ENCODE measurements around the gene HOTAIR. TPM values are rescaled to one million over a fixed set of nuclear protein-coding genes. Genes with fewer than 3 reads are reported as not detected.
A peak's percentile ranks its signal among the peaks of the same experiment; 100 is the strongest.

HOTAIR gene
- total RNA-seq, 1 experiment from 2014 or later, result not detected

DNA sequence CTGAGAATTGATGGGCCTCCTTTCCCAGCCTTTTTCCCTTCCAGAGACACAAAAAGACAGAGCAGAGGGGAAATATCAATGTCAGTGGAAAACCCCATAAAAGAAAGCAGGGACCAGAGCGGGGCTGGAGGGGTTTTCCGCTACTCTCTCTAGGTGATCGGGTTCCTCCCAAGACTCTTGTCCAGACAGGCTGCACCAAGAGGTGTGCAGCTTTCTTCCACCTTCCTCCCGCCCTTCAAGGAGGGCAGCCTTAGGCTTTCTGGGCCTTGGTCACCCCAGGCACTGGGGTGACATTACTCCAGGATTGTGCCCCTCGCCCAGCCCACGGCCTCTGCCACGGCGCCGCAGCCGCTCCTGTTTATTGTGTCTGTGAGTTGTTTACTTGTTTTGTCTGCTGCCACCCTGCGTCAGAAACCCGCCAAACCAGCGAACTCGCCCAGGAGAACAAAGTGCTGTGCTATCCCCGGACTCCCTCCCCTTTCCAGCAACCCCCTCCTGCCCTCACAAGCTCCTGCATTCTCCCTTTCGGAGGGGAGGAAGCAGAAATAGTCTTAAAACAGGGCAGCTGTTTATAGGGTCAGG, 46.8 kb upstream of the HOTAIR start:
- no peaks in the 10 kb centered on the region for H3K4me1 Mint-ChIP-seq (ENCODE audit: low read depth, unreplicated experiment)
- peaks cover 11% of the 10 kb centered on the region for H3K36me3 Mint-ChIP-seq (ENCODE audit: insufficient read depth, unreplicated experiment)
- no peak overlapping the region for H3K27ac Mint-ChIP-seq (ENCODE audit: unreplicated experiment)
- intact Hi-C loops (cut with micrococcal nuclease; ENCODE audit: unreplicated experiment), result no loop called here
- H3K27me3 Mint-ChIP-seq (ENCODE audit: unreplicated experiment), result peaks cover 87% of the 10 kb centered on the region
- no TSS peak for BruUV-seq (replicated peaks)
- H3K9me3 Mint-ChIP-seq (ENCODE audit: low read depth, unreplicated experiment), result no peaks in the 10 kb centered on the region
- H3K4me3 Mint-ChIP-seq (ENCODE audit: low read depth, unreplicated experiment), result no peak overlapping the region
- DNase-seq, result peak; percentile 32
- CTCF ChIA-PET, result interaction anchor here (0.6 to 1.0 kb wide), 3 partner anchors 9 to 1710 kb away, joined by 3 to 4 read pairs (median 3); no protein-coding TSS in a partner anchor
- no peak for TF ChIP-seq CTCF (IDR thresholded peaks at IDR 0.05; ENCODE audit: unreplicated experiment)

DNA sequence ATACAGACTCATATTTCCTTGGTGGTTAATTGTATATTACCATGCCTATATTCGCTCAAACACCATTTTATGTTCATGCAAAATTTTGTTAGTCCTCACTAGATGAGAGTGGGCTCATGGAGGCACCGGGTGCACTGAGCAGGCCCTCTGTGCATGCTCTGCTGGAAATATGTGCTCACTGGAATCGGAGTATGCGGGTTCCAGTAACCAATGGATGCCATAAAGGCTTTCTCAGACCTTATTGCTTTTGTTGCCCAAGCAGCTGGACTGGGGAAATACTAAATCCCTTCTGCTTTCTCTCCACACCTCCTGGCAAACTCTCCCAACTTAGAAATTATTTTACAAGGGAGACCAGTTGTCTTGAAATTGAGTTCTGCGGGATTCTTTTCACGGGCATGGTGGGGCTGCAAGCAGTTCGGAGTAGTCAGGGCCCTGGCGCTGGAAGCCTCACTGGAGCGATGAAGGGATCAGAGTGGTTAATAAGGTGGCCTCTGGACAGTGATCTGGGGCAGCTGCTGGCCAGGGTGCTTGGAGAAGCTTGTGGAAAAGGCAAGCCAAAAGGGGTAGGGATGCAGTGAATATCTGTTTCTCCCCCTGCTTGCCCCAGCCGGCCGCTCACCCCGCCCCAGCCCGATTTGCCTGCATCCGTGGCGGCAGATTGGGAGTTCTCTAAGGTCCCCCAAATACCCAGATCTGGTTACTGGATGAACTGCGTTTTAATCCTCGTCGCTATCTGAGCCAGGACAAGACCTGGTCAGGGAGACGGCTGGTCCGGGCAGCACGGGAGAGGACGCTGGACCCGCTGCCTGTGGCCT, 46.0 kb upstream of the HOTAIR start:
- no peak for DNase-seq
- H3K36me3 Mint-ChIP-seq (ENCODE audit: insufficient read depth, unreplicated experiment), result peaks cover 11% of the 10 kb centered on the region
- intact Hi-C loops (cut with micrococcal nuclease; ENCODE audit: unreplicated experiment), result no loop called here
- H3K4me1 Mint-ChIP-seq (ENCODE audit: low read depth, unreplicated experiment), result no peaks in the 10 kb centered on the region
- BruUV-seq (replicated peaks), result no TSS peak
- CTCF ChIA-PET, result no interaction called here
- no peaks in the 10 kb centered on the region for H3K9me3 Mint-ChIP-seq (ENCODE audit: low read depth, unreplicated experiment)
- no peak for TF ChIP-seq CTCF (IDR thresholded peaks at IDR 0.05; ENCODE audit: unreplicated experiment)
- H3K27me3 Mint-ChIP-seq (ENCODE audit: unreplicated experiment), result peaks cover 80% of the 10 kb centered on the region
- H3K4me3 Mint-ChIP-seq (ENCODE audit: low read depth, unreplicated experiment), result no peak overlapping the region
- H3K27ac Mint-ChIP-seq (ENCODE audit: unreplicated experiment), result no peak overlapping the region

DNA sequence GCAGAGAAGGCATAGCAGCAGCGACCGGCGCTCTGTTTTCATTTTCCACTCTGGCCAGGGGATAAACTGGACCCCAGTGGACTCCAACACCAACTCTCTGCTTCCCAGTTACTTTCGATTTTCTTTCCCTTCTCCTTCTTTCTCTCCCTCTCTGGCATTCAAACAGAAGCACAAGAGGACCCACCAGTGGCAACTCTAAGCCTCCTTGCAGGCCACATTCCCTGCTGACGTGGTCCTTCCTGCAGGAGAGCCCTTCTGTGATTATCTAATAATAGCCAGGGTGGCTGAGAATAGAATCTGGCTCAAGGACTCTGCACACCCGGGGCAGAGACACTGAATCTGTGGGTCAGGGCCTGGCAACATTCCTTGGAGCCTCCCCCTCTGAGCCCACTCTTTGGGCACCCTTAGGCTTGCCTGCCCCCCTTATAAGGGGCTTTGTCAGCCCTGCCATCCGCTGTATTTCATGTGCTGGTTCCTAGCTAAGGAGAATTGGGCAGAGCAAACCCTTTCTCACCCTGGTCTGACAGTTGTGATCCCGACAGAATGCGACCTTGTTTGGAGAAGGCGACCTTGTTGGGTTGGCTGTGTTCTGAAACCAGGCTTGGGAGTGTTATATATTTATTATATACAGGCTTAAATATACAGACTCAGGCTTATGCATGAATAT, 45.3 kb upstream of the HOTAIR start:
- CTCF ChIA-PET, result no interaction called here
- H3K4me1 Mint-ChIP-seq (ENCODE audit: low read depth, unreplicated experiment), result no peaks in the 10 kb centered on the region

More for the DNA sequence above, 45.3 kb upstream of the HOTAIR start:
- no peaks in the 10 kb centered on the region for H3K9me3 Mint-ChIP-seq (ENCODE audit: low read depth, unreplicated experiment)
- intact Hi-C loops (cut with micrococcal nuclease; ENCODE audit: unreplicated experiment), result no loop called here
- no peak overlapping the region for H3K4me3 Mint-ChIP-seq (ENCODE audit: low read depth, unreplicated experiment)
- no peak for DNase-seq
- peaks cover 11% of the 10 kb centered on the region for H3K36me3 Mint-ChIP-seq (ENCODE audit: insufficient read depth, unreplicated experiment)
- no peak overlapping the region for H3K27ac Mint-ChIP-seq (ENCODE audit: unreplicated experiment)
- no peak for TF ChIP-seq CTCF (IDR thresholded peaks at IDR 0.05; ENCODE audit: unreplicated experiment)
- no TSS peak for BruUV-seq (replicated peaks)
- peaks cover 80% of the 10 kb centered on the region for H3K27me3 Mint-ChIP-seq (ENCODE audit: unreplicated experiment)

All from Calu3 (cell line).